ENCODE results near the gene PINK1. TPM values are rescaled to one million over a fixed set of nuclear protein-coding genes. Genes with fewer than 3 reads are reported as not detected.

PINK1 gene
- total RNA-seq, 1 donor from 2014 or later = 3.4 TPM

GRCh38 chr1:20654104-20654690 lies 20.9 kb downstream of the PINK1 start:
- no peak for TF ChIP-seq CTCF (IDR thresholded peaks at IDR 0.05)
- Mint-ChIP-seq H3K9me3 (no peaks in the 10 kb centered on the region), H3K4me3 (no peak overlapping the region), H3K4me1 (peaks cover 3% of the 10 kb centered on the region), H3K27me3 (no peaks in the 10 kb centered on the region), H3K27ac (no peak overlapping the region), H3K36me3 (ENCODE audit: low read depth) (peaks cover 91% of the 10 kb centered on the region)
- POLR2A ChIA-PET = interaction anchor here (0.6 kb wide), 1 partner anchor 133 kb away, joined by 4 read pairs; no protein-coding TSS in a partner anchor
- CTCF ChIA-PET = no interaction called here
- ATAC-seq (ENCODE audit: low read depth) (no peak), DNase-seq (no peak)
- intact Hi-C loops (cut with micrococcal nuclease) = no loop called here

- H3K36me3 Mint-ChIP-seq (ENCODE audit: low read depth) = peaks cover 87% of the 10 kb centered on the region
Observed at GRCh38 chr1:20657024-20657423, 23.8 kb downstream of the PINK1 start.

GRCh38 chr1:20658166-20658915 lies 25.1 kb downstream of the PINK1 start:
- H3K4me1 Mint-ChIP-seq = peaks cover 33% of the 10 kb centered on the region
- H3K27me3 Mint-ChIP-seq = no peaks in the 10 kb centered on the region
- CTCF ChIA-PET = no interaction called here
- peaks cover 74% of the 10 kb centered on the region for H3K36me3 Mint-ChIP-seq (ENCODE audit: low read depth)
- POLR2A ChIA-PET = interaction anchor here (0.7 kb wide), 2 partner anchors 25 to 108 kb away, joined by 3 read pairs; no protein-coding TSS in a partner anchor
- H3K9me3 Mint-ChIP-seq = no peaks in the 10 kb centered on the region
- ATAC-seq (ENCODE audit: low read depth) (no peak), DNase-seq (no peak)
- intact Hi-C loops (cut with micrococcal nuclease) = no loop called here
- H3K27ac Mint-ChIP-seq = no peak overlapping the region
- TF ChIP-seq CTCF (IDR thresholded peaks at IDR 0.05) = no peak
- no peak overlapping the region for H3K4me3 Mint-ChIP-seq

More at GRCh38 chr1:20657024-20657423, 23.8 kb downstream of the PINK1 start:
- Mint-ChIP-seq H3K4me1 (peaks cover 25% of the 10 kb centered on the region), H3K4me3 (peak overlapping the region; percentile 24), H3K9me3 (no peaks in the 10 kb centered on the region), H3K27me3 (no peaks in the 10 kb centered on the region), H3K27ac (no peak overlapping the region)
- intact Hi-C loops (cut with micrococcal nuclease) = no loop called here
- DNase-seq (no peak), ATAC-seq (ENCODE audit: low read depth) (no peak)
- TF ChIP-seq CTCF (IDR thresholded peaks at IDR 0.05) = no peak
- ChIA-PET POLR2A (no interaction called here), CTCF (no interaction called here)

GRCh38 chr1:20660363-20660762 lies 27.1 kb downstream of the PINK1 start:
- Mint-ChIP-seq H3K27me3 (no peaks in the 10 kb centered on the region), H3K4me3 (peak overlapping the region; percentile 99), H3K27ac (peak overlapping the region; percentile 98), H3K36me3 (ENCODE audit: low read depth) (peaks cover 56% of the 10 kb centered on the region), H3K9me3 (no peaks in the 10 kb centered on the region), H3K4me1 (peaks cover 33% of the 10 kb centered on the region)
- ChIA-PET POLR2A (interaction anchor here (0.7 to 1.9 kb wide), 6 partner anchors 17 to 181 kb away, joined by 3 to 17 read pairs (median 4); no protein-coding TSS in a partner anchor), CTCF (no interaction called here)
- no peak for DNase-seq
- no peak for ATAC-seq (ENCODE audit: low read depth)
- TF ChIP-seq CTCF (IDR thresholded peaks at IDR 0.05) = no peak
- intact Hi-C loops (cut with micrococcal nuclease) = no loop called here

GRCh38 chr1:20660847-20661206 lies 27.6 kb downstream of the PINK1 start:
- H3K9me3 Mint-ChIP-seq = no peaks in the 10 kb centered on the region
- no peaks in the 10 kb centered on the region for H3K27me3 Mint-ChIP-seq
- H3K27ac Mint-ChIP-seq = peak overlapping the region; percentile 98
- peak overlapping the region; percentile 99 for H3K4me3 Mint-ChIP-seq
- no peak for TF ChIP-seq CTCF (IDR thresholded peaks at IDR 0.05)
- H3K36me3 Mint-ChIP-seq (ENCODE audit: low read depth) = peaks cover 51% of the 10 kb centered on the region
- DNase-seq (no peak), ATAC-seq (ENCODE audit: low read depth) (peak; percentile 1)
- POLR2A ChIA-PET = interaction anchor here (0.6 to 1.9 kb wide), 11 partner anchors 17 to 685 kb away, joined by 3 to 17 read pairs (median 4); no protein-coding TSS in a partner anchor
- intact Hi-C loops (cut with micrococcal nuclease) = loop anchor here (1.0 kb wide), 2 partner anchors 27 to 68 kb away; no protein-coding TSS in a partner anchor
- CTCF ChIA-PET = no interaction called here
- peaks cover 33% of the 10 kb centered on the region for H3K4me1 Mint-ChIP-seq

Data from activated B cell treated with CpG ODN at 0.5 μM for 24 hours (primary cell).